Measurements from ENCODE around the gene NAV2. TPM values are rescaled to one million over a fixed set of nuclear protein-coding genes. Genes with fewer than 3 reads are reported as not detected.

The NAV2 gene
- total RNA-seq, 1 experiment from 2014 or later, result 63.5 TPM

DNA sequence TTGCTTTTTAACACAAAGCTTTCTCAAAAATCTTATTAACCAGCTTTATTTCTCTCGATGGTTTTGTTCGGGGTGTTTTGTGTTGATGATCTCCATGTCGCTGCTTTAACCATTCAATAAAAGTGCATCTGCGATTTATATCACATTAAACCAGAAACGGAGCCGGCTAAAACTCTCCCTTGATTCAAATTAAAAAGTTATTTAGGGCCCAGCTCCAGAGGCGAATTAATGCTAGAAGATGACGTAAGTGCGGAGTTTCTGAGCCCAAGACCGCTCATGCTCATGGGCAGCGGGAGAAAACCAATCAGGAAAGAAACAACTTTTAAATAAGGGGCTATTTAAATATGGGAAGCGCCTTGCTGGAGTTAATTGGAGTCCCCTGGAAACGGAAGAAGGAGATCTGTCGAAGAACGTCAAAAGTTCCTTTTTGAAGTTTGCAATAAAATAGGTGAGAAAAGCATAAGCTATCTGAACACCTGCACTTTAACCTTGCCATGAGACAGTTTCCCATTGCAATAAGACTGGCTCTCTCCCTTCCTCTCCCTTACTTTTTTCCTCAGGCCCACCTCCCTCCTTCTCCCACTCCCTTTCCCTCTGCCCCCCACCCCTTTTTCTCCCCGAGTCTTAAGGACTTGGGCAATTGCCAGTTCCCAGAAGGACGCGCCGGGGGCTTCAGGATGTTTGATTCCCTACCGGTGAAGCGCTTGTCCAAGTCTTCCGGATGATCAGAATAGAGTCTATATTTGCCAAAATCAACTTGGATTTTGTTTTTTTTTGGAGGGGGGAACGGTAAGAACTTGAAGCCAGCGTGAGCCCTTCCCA lies 449.5 kb downstream of the NAV2 start:
- BruUV-seq (replicated peaks), result no TSS peak
- POLR2A ChIA-PET, result no interaction called here
- H3K27me3 Mint-ChIP-seq (ENCODE audit: insufficient read depth, unreplicated experiment), result peaks cover 57% of the 10 kb centered on the region
- H3K4me3 Mint-ChIP-seq (ENCODE audit: unreplicated experiment), result no peak overlapping the region
- H3K36me3 ChIP-seq (ENCODE audit: control insufficient read depth, insufficient read depth, low read length), result no peaks in the 10 kb centered on the region
- intact Hi-C loops (cut with micrococcal nuclease; ENCODE audit: unreplicated experiment), result no loop called here
- H3K4me1 Mint-ChIP-seq (ENCODE audit: low read depth, unreplicated experiment), result no peaks in the 10 kb centered on the region
- CTCF ChIA-PET, result no interaction called here
- H3K27ac Mint-ChIP-seq (ENCODE audit: unreplicated experiment), result no peak overlapping the region
- H3K36me3 Mint-ChIP-seq (ENCODE audit: insufficient read depth, unreplicated experiment), result no peaks in the 10 kb centered on the region
- H3K4me1 ChIP-seq, result no peaks in the 10 kb centered on the region
- TF ChIP-seq, protein P1, sequence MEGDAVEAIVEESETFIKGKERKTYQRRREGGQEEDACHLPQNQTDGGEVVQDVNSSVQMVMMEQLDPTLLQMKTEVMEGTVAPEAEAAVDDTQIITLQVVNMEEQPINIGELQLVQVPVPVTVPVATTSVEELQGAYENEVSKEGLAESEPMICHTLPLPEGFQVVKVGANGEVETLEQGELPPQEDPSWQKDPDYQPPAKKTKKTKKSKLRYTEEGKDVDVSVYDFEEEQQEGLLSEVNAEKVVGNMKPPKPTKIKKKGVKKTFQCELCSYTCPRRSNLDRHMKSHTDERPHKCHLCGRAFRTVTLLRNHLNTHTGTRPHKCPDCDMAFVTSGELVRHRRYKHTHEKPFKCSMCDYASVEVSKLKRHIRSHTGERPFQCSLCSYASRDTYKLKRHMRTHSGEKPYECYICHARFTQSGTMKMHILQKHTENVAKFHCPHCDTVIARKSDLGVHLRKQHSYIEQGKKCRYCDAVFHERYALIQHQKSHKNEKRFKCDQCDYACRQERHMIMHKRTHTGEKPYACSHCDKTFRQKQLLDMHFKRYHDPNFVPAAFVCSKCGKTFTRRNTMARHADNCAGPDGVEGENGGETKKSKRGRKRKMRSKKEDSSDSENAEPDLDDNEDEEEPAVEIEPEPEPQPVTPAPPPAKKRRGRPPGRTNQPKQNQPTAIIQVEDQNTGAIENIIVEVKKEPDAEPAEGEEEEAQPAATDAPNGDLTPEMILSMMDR (IDR thresholded peaks at IDR 0.05; ENCODE audit: insufficient read depth in 1 of 2, low read depth in 1 of 2, low read length in 1 of 2, severe bottlenecking in 1 of 2, unreplicated experiment in 1 of 2), result no peak
- no peaks in the 10 kb centered on the region for H3K9me3 Mint-ChIP-seq (ENCODE audit: unreplicated experiment)
- no peak for DNase-seq
- H3K9me3 ChIP-seq, result no peaks in the 10 kb centered on the region
- H3K4me3 ChIP-seq (ENCODE audit: low read depth, low read length), result no peak overlapping the region
- H3K27me3 ChIP-seq (replicated peaks; ENCODE audit: control insufficient read depth, insufficient read depth, low read length), result no peaks in the 10 kb centered on the region

DNA sequence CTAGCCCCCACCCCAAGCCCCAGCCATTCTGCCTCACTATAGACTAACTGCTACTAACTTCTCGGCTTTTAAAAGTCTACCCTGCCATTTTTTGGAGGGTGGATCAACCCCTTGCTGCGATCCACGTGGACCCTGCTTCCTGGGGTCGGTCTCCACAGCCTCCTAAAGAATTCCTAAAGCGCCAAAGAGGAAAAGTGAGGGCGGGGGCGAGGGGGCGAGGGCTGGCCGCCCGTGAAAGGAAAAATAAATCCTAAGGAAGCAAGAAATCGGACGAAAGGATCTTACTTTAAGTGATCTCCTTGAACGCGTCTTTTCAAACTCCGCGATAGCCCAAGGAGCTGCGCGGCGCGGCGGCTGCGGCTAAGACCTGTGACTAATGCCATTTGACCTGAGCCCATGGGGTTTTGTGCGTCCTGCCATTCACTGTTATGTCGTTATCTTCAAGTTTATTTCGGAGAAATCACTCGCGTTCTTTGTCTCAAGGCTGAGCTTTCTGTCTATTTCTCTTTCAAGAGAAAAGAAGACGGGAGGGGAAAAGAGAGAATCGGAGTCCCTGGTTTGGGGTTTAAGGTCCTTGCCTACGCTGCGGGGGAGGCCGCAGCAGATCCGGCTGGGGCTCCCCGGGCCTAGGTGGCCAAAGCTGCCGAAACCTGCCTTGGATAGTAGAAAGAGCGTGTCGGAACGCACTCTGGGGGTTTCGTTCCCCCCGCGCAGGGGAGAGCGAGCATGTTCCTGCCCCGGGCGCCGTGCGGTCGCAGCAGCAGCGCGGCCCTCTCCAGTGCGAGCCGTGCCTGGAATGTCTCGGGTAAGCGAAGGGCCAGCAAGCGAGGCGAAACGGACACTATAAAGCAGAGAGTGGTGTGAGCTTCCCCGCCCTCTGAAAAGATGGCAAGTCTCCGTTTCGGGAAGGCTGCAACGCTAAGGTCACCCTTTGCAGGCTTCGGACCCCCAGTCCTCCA lies 450.5 kb downstream of the NAV2 start:
- H3K4me3 Mint-ChIP-seq (ENCODE audit: unreplicated experiment), result no peak overlapping the region
- DNase-seq, result no peak
- TF ChIP-seq, protein P1 (IDR thresholded peaks at IDR 0.05; ENCODE audit: insufficient read depth in 1 of 2, low read depth in 1 of 2, low read length in 1 of 2, severe bottlenecking in 1 of 2, unreplicated experiment in 1 of 2), result no peak
- peaks cover 49% of the 10 kb centered on the region for H3K27me3 Mint-ChIP-seq (ENCODE audit: insufficient read depth, unreplicated experiment)
- CTCF ChIA-PET, result no interaction called here
- Histone ChIP-seq H3K27me3 (replicated peaks; ENCODE audit: control insufficient read depth, insufficient read depth, low read length) (no peaks in the 10 kb centered on the region), H3K4me1 (no peaks in the 10 kb centered on the region), H3K36me3 (ENCODE audit: control insufficient read depth, insufficient read depth, low read length) (no peaks in the 10 kb centered on the region), H3K4me3 (ENCODE audit: low read depth, low read length) (no peak overlapping the region), H3K9me3 (no peaks in the 10 kb centered on the region)
- no peaks in the 10 kb centered on the region for H3K36me3 Mint-ChIP-seq (ENCODE audit: insufficient read depth, unreplicated experiment)
- H3K27ac Mint-ChIP-seq (ENCODE audit: unreplicated experiment), result no peak overlapping the region
- POLR2A ChIA-PET, result no interaction called here
- H3K4me1 Mint-ChIP-seq (ENCODE audit: low read depth, unreplicated experiment), result no peaks in the 10 kb centered on the region
- no peaks in the 10 kb centered on the region for H3K9me3 Mint-ChIP-seq (ENCODE audit: unreplicated experiment)
- intact Hi-C loops (cut with micrococcal nuclease; ENCODE audit: unreplicated experiment), result no loop called here
- no TSS peak for BruUV-seq (replicated peaks)

DNA sequence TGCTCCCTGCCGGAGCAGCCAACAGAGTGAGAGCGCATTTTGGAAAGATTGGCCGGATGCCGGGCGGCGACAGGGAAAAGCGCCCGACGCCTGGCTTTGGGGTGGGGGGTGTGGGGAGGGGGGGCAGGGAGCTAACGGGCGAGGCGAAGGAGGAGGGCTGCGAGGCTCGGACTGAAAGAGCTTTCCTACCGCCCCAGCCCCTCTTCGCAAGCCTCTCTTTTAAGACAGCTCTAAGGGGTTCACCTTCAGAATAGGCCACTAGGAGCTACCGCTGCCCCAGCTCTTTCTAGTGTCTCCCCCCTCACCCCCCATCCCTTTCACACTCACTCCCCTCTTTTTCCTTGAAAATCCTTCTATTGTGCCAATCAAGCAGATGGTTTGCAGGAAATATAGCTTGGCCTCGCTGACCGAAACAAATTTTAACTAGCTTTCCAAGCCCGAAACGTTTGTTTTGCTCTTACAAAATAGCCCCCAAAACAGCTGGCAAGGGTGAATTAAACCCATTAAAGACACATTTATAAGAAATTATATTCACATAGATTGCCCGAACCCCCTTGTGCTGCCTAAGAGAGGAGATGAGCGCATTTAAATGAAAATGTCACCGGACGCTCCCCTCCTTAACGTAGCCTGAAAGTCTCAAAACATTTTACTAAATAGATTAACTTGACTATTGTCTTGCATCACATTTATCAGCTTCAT lies 451.3 kb downstream of the NAV2 start:
- H3K9me3 Mint-ChIP-seq (ENCODE audit: unreplicated experiment), result no peaks in the 10 kb centered on the region
- Histone ChIP-seq H3K9me3 (no peaks in the 10 kb centered on the region), H3K36me3 (ENCODE audit: control insufficient read depth, insufficient read depth, low read length) (no peaks in the 10 kb centered on the region), H3K4me1 (no peaks in the 10 kb centered on the region), H3K4me3 (ENCODE audit: low read depth, low read length) (no peak overlapping the region), H3K27me3 (replicated peaks; ENCODE audit: control insufficient read depth, insufficient read depth, low read length) (no peaks in the 10 kb centered on the region)
- H3K4me1 Mint-ChIP-seq (ENCODE audit: low read depth, unreplicated experiment), result no peaks in the 10 kb centered on the region
- H3K4me3 Mint-ChIP-seq (ENCODE audit: unreplicated experiment), result no peak overlapping the region
- intact Hi-C loops (cut with micrococcal nuclease; ENCODE audit: unreplicated experiment), result no loop called here
- no peaks in the 10 kb centered on the region for H3K36me3 Mint-ChIP-seq (ENCODE audit: insufficient read depth, unreplicated experiment)
- TF ChIP-seq, protein P1 (IDR thresholded peaks at IDR 0.05; ENCODE audit: insufficient read depth in 1 of 2, low read depth in 1 of 2, low read length in 1 of 2, severe bottlenecking in 1 of 2, unreplicated experiment in 1 of 2), result no peak
- H3K27me3 Mint-ChIP-seq (ENCODE audit: insufficient read depth, unreplicated experiment), result peaks cover 41% of the 10 kb centered on the region
- CTCF ChIA-PET, result interaction anchor here (0.6 kb wide), 1 partner anchor 1909 kb away, joined by 4 read pairs; no protein-coding TSS in a partner anchor
- POLR2A ChIA-PET, result no interaction called here
- BruUV-seq (replicated peaks), result no TSS peak
- no peak overlapping the region for H3K27ac Mint-ChIP-seq (ENCODE audit: unreplicated experiment)
- no peak for DNase-seq
